GM08714 (cell line): ENCODE results near the gene TP53TG5.

Experiments
- H3K4me3 ChIP-seq: fragments of 200-500 bp; sonication (Bioruptor generic); 2 replicates; pipeline ENCODE4 v1.5.1; 2014; ENCODE audit warnings: mild to moderate bottlenecking, low read length, inconsistent platforms
- ZNF274 ChIP-seq: IDR thresholded peaks from 2 replicates; pipeline ENCODE4 v1.6.1; 2012; ENCODE audit warnings: mild to moderate bottlenecking, low read depth, low read length

The TP53TG5 gene

DNA sequence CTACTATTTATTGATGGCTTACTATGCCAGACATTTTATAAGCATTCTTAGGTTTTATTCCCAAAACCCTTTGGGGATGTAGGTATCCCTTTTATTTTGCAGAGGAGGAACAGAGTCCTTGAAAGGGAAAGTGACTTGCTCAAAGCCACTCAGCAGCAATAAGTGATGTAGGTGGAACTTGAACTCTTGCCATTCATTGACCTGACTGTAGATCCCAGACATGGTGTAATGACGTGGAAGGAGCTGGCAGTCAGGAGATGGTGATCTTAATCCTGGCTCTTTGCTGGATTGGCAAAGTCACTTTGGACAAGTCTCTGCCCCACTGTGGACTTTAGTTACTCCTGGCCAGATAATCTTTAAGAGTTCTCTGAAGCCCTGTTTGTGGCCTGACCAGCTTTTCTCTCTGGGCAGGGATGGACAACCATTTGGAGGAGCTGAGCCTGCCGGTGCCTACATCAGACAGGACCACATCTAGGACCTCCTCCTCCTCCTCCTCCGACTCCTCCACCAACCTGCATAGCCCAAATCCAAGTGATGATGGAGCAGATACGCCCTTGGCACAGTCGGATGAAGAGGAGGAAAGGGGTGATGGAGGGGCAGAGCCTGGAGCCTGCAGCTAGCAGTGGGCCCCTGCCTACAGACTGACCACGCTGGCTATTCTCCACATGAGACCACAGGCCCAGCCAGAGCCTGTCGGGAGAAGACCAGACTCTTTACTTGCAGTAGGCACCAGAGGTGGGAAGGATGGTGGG, 31.6 kb upstream of the TP53TG5 start:
- H3K4me3 ChIP-seq: no peak overlapping the region
- no peak for TF ChIP-seq ZNF274

DNA sequence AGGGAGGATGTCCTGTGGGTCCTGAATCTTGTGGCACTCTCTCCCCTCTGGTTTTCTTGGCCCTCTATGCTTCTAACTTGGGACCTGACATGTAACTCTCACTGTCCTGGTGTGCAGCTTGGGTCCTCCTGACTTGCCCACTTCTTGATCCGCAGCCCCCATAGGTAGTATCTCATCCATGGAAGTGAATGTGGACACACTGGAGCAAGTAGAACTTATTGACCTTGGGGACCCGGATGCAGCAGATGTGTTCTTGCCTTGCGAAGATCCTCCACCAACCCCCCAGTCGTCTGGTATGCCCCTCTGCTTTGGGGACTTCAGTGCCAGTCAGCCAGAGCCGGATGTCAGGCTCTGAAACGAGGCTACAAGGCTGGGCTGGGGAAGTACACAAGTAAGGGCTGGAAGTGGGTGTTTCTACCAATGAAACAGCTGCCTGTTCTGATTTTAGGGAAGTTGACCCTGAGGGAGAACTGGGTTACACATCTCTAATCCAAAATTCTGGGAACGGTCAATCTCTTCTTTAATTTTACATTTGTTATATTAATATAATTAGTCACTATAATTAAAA, 30.6 kb upstream of the TP53TG5 start:
- no peak for TF ChIP-seq ZNF274
- H3K4me3 ChIP-seq: no peak overlapping the region

DNA sequence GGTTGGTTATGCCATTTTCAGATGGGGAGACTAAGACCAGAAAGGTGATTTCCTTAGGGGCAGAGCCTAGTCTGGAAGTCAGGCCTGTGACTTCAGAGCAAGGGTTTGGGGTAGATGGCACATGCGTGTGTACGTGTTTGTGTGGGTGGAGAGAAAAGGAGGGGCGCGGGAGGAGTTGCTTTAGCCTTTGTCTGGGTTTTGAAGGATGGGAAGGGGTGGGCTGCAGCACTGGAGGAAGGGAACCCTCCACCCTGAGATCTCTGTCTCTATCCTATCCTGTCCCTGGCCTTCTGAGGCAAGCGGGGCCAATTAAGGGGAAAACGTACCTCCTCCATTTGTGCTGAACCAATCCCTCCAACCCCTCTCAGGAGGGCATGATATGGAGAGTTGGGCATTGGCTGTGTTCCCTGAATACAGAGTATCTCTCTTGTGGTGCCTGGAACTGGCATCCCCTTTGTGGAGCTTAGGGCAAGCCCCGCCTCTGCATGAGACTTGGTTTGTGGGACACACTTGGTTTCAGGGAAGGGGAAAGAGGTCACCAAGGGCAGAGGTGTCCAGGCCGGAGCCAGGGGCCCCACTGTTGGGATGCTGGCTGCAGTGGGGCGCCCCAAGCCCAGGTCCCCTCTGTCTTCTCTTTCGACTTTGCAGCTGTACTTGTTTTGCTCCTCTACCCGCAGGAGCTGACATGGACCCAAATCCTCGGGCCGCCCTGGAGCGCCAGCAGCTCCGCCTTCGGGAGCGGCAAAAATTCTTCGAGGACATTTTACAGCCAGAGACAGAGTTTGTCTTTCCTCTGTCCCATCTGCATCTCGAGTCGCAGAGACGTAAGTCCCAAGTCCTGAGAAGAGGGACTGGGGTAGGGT, 29.9 kb upstream of the TP53TG5 start, which contains the start of gene DBNDD2:
TSS of gene DBNDD2 (plus strand) at position 507 of the 863 bp plus-strand sequence. CDS start at position 686, 179 bp downstream.
- no peak within 1 kb of the TSS; the same call in 1 of the 2 replicates for H3K4me3 ChIP-seq
- no peak for TF ChIP-seq ZNF274

DNA sequence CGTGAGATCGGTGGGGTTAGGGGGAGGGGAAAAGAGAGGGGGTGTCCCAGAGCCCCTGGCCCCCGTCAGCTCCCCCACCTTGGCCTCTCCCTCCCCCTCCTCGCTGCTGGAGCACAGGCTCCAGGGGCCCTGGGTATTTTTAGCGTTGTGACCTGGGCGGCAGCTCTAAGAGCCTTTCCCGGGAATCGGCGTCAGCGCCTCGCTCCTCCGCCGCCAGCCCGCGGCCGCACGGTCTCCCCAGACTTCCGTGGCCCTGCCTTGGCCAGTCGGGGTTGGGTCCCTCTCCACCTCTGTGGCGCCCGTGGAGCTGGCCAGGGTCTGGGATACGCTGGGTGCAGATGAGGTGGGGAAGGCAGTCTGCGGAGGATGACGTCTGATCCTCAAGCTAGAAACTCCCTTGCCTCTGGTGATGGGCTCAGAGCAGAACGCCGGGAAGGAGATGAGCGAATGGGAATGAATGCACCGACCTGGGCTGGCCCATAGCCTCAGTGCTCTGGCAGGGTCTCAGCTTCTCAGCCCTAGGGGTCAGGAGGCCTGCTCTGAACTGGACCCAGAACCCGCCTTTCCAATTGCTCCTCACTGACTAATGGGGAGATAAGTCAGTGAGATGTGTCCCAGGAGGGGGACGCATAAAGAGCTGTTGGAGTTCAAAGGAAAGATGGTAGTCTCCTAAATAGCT, 29.1 kb upstream of the TP53TG5 start:
- TF ChIP-seq ZNF274: no peak
- peak overlapping the region; percentile 56; the same call in 1 of the 2 replicates for H3K4me3 ChIP-seq

DNA sequence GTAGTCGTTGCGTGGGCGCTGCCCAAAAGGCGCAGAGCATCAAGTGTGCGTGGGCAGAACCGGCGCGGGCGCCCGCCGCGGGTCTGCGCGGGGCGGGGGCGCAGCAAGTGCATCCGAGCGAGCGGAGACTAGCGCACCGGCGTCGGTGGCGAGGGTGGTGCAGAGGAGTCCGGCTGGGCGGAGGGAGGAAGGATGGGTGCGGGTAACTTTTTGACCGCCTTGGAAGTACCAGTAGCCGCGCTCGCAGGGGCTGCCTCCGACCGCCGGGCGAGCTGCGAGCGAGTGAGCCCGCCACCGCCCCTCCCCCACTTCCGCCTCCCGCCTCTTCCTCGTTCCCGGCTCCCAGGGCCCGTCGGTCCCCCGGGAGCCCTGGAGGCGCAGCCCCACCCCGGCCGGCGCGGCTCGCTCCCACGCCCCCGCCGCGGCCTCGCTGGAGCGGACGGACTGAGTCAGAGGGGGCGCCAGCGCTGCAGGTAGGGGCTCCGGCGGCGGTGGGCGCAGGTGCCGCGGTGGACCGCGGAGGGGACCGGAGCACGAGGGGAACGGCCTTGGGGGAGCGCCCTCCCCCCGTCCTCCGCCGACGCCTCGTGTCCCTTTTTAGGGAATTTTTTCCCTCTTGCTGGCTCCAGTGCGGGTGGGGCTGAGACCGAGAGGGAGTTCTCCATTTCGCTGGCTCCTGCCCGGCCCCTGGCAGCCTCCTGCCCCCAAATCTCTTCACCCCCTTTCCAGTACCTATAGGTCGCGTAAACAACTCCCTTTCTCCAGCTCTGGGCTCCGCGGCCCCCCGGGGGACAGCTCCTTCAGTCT, 28.3 kb upstream of the TP53TG5 start:
- TF ChIP-seq ZNF274: no peak

DNA sequence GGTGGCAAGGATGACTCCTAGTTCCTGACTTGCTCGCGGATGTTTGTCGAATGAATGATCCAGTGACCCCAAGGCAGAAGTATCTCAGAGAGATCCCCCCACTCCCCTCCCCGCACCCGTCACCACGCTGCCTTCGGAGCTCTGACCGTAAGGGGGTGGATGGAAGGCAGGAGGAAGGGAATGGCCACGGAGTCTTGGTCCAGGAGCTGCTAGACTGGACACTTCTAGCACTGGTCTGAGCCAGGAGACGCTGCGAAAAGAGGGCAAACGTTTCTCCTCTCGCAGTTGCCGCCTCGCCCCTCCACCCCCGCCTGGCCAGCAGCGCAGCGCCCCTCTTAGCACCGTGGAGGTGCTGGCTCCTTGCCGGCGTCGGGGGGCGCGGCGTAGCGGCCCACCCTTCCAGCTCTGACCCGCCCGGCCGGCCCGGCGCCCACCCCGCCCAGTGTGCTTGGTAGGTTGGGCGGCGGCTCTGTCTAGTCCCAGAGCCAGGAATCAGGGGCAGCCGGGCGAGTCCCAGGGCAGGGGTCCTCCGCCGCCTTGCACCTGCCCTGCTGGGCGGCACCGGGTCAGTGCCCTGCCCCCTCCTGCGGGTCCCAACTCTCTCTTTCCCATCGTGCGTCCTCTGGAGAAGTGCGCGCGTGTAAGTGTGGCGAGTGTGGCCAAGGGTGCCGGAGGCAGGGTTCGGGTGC, 27.6 kb upstream of the TP53TG5 start:
- no peak for TF ChIP-seq ZNF274
- peak overlapping the region; percentile 56; the same call in 1 of the 2 replicates for H3K4me3 ChIP-seq

More for the DNA sequence above, 28.3 kb upstream of the TP53TG5 start:
- H3K4me3 ChIP-seq: peak overlapping the region; percentile 56; the same call in 1 of the 2 replicates

DNA sequence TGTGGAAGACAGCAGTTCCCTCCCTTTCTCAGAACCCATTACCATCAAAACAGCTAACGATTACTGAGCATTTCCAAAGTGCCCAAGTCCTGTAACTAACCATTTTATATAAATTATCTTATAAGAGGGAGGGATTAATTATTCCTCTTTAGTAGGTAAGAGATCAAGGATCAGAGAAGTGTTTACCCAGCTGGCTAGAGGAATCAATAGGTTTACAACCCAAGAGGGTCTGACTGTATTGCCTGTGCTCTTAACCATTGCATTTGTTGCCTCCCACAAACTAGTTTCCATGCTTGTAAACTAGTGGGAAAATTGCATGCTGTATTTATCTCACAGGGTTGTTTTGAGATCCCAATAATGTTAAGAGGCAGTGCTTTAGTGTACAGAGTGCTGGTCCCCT, 26.3 kb upstream of the TP53TG5 start:
- TF ChIP-seq ZNF274: no peak
- no peak overlapping the region for H3K4me3 ChIP-seq

DNA sequence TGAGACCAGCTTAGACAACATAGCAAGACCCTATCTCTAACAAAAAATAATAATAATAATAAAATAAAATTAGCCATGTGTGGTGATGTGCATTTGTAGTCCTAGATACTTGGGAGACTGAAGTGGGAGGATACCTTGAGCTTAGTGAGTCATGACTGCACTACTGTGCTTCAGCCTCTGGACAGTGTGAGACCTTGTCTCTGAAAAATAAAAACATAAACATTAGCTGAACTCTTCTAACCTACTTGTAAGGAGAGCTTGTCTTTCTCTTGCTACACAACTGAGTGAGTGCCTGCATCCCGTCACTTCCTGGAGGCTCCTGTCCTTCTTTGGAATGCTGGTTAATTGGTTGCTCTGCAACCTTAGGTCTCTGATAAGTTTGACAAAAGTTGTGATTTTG, 24.8 kb upstream of the TP53TG5 start:
- no peak overlapping the region for H3K4me3 ChIP-seq
- no peak for TF ChIP-seq ZNF274

DNA sequence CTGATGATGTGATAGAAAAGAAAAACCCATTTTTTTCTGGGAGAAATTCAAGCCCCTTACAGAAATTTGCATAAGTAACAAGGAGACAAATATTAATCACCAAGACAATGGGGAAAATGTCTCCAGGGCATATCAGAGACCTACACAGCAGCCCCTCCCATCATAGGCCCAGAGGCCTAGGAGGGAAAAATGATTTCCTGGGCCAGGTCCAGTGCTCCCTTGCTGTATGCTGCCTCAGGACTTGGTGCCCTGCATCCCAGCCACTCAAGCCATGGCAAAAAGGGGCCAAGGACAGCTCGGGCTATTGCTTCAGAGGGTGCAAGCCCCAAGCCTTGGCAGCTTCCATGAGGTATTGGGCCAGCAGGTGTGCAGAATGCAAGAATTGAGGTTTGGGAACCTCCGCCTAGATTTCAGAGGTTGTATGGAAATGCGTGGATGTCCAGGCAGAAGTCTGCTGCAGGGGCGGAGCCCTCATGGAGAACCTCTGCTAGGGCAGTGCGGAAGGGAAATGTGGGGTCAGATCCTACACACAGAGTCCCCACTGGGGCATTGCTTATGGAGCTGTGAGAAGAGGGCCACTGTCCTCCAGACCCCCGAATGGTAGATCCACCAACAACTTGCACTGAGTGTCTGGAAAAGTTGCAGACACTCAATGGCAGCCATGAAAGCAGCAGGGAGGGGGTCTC, 22.4 kb upstream of the TP53TG5 start:
- TF ChIP-seq ZNF274: no peak
- no peak overlapping the region for H3K4me3 ChIP-seq

DNA sequence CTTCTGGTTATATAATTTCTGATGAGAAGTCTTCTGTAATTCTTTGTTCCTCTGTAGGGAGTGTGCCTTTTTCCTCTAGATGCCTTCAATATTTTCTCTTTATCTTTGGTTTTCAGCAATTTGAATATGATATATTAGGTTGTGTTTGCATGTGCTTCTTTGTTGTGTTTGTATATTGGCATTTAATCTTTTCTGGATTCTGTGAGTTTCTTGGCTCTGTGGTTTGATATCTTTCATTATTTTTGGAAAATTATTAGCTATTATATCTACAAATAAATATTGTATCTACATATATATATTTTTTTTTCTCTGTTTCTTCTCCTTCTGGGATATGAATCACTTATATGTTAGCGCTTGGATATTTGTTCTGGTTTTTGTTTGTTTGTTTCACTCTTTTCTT, 20.9 kb upstream of the TP53TG5 start:
- no peak overlapping the region for H3K4me3 ChIP-seq
- no peak for TF ChIP-seq ZNF274

DNA sequence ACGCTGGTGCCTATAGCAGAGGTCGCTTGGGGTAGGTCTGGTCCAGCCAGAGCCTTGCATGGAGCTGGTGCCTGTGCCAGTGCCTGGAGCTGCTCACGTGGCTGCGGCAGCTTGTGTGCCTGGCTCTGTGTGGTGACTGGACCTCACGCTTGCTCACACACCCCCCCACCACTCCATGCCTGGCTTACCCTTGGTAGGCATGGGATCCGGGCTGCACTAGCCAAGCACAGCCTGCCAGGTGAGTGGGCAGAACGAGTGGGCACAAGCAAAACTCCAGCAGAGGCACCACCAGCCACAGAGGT, 16.9 kb upstream of the TP53TG5 start:
- no peak for TF ChIP-seq ZNF274
- no peak overlapping the region for H3K4me3 ChIP-seq
